Measurements from ENCODE around the gene TSSK2.
"Not testable (repeated sequence)": the region's sequence is repeated elsewhere in the genome, so short reads cannot be mapped to it uniquely, and the experiment has no call there.

TSSK2 gene

DNA sequence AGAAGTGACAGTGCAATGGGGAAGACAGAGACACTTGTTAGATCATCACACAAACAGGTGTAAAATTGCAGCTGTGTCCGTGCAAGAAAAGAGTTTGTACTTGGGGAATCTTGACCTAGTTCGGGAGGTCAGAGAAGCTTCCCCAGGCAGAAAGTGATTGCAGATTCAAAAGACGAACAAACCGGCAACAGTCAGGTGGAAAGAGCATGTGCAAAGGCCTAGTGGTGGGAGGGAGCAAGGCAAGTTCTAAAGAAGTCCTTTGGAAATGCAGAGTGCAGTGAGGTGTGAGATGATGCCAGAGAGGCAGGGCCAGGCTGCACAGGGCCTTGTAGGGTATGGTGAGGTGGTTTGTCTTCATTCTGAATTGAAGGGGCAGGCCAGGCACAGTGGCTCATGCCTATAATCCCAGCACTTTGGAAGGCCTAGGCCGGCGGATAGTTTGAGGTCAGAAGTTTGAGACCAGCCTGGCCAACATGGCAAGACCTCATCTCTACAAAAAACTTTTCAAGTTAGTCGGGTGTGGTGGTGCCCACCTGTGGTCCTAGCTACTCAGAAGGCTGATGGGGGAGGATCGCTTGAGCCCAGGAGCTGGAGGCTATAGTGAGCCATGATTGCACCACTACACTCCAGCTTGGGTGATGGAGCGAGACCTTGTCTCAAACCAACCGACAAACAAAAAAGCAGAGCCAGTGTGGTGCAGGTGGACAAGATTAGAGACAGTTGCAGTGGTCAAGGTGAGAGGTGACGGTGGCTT lies 15.3 kb downstream of the TSSK2 start:
- no peak for DNase-seq

DNA sequence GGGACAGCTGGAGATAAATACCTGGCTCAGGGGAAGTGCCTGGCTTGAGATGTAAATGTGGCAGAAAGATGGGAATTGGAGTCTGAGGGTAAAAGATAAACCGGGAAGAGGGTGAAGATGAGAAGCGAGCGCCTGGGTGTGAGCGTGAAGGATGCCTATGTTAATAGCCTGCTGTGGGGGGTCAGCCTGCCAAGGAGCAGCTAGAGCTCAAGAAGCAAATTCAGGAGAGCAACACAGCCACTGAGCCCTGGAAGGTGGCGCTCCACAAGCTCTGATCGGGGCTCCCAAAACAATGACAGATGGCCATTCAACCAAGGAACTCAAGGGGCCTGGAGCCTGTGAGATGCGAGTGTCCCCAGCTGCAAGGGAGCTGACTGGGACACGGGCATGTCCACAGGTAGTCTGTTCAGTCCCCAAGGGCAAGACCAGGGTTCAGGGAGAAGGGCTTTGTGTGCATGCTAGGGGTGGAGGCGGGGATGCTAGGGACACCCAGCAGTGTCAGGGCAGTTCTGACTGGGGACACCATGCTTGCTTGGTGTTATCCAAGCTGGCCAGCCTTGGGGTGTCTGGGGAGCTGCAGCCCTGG lies 16.2 kb downstream of the TSSK2 start:
- no peak for DNase-seq

GRCh38 chr22:19148417-19149046 lies 17.4 kb downstream of the TSSK2 start:
- no peak for DNase-seq

DNA sequence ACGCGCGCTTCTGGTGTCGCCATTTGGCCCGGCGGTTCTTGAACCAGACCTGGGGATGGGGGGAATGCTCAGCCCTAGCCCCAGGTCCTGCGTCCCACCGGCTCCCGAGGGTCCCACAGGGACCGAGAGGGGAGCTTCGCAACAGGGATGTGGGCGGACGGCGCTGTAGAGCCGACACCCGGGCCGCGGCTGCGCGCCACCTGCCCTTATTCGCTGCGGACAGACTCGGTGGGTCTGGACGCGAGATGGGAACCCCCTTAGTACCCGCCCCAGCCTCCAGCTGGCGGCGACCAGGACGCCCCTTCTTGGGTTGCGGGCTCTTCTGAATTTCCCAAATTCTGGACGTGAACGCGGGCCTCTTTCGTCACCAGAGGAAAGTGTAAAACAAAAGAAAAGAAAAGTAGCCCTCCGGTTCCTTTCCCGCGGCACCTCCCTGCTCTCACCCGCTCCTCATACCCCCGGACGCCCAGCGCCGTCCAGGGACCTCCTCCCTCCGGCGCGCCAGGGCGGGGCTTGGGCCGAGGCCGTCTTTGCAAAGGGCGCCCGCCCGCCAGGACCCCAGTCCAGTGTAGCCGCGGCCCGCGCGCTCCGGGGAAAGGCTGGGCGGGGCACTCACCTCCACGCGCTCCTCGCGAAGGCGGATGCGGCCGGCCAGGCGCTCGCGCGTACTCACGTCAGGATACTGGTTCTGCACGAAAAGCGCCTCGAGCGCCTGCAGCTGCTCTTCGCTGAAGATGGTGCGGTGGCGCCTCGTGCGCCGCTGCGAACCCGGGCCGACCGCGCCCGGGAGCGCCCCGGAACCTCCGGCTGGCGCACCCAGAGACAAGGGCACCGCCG lies 18.2 kb downstream of the TSSK2 start:
- no peak for DNase-seq

- DNase-seq: no peak
These were observed 18.9 kb downstream of the TSSK2 start, which contains the start of gene GSC2 for GRCh38 chr22:19149991-19150390. Gene GSC2, minus strand, starts transcription at chr22:19150292. Its CDS starts 9 bp downstream, at chr22:19150283.

DNA sequence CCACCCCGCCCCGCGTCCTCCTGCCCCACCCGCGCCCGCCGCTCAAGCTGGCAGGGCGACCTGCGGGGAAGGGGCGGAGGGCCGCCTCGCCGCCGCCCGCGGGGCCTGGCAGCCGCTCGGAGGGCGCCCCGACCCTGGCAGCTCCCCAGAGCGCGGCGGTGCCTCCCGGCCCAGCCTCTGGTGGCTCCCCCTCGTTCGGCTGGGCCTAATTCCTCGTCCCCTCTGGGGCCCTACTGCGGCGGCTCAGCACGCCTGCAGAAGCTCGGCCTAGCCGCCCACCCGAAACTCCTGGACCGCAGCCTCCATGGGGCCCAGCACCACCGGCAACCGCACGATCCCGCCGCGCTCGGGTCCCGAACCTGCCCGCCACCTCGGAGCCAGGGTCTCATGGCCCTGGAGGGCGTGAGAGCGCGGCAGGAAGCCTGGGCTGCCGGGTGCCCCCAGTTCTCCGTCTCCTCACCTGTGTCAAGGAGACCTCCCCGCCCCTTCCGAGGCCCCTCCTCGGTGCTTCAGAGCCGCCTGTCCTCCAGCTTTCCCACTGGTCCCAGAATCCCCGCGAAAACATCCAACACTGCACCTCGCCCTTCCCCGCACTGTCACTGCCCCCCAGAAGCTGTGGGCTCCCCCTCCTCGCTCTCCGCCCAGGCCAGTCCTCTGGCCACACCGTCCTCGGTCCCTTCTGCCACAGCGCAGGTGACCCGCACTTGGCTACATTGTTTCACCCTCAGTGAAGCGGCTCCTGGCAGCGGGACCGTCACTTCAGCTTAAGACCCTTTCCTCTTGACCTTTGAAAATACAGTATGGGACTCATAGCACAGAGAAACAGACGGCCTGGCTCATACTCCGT lies 19.6 kb downstream of the TSSK2 start:
- DNase-seq: no peak

DNA sequence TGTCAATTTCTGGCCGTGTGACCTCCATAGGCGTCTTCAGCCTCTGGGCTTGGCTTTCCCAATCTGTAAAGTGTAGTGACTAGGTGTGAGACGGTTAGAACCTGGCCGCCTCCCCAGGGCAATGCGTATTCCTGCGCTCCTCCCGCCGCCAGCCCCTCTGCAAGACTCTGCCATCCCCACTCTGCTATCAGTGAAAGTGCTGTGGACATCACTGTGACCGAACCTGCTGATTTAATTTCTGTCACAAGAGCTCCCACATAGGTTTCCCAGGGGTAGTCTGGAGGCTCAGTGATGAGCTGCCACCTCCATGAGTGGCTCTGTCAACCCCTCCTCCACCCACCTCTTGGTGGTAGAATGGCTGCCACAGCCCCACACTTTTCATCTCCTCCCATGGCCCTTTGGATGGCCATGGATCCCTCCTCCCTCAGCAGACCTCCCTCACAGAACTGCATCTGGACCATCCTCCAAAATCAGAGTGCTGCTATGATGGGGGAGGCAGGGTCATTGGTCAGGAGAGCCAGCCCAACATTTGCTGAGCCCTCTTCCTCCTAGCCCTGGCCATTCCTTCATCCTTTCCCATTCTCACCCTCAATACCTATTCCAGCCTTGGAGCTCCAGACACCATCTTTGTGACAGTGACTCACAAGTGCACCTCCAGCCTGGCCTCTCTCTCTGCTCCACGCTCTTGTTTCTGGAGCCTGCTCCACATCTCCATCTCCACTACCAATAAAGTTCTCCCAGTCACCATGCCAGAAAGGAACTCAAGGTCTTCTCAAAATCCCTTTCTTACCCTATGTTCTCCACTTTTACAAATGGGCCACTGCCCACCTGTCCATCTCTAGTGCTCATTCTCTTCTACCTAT lies 20.5 kb downstream of the TSSK2 start:
- DNase-seq: no peak

GRCh38 chr22:19152942-19153883 lies 22.1 kb downstream of the TSSK2 start:
- DNase-seq: no peak

DNA sequence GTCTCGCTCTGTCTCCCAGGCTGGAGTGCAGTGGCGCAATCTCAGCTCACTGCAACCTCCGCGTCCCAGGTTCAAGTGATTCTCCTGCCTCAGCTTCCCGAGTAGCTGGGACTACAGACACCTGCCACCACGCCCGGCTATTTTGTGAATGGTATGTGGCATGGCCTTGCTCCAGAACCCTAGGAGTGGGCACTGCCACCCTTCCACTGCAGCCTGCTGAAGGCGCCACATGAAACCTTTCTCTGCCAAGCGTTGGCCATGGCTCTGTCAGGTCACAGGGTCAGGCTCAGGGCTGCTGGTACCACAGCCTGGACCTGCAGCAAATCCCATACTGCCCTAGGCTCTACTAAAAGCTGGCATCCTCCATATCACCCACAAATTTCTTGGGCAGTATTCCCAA lies 25.0 kb downstream of the TSSK2 start:
- DNase-seq: not testable (repeated sequence)

- DNase-seq: not testable (repeated sequence)
These were observed 27.5 kb downstream of the TSSK2 start for GRCh38 chr22:19158649-19159048.

DNA sequence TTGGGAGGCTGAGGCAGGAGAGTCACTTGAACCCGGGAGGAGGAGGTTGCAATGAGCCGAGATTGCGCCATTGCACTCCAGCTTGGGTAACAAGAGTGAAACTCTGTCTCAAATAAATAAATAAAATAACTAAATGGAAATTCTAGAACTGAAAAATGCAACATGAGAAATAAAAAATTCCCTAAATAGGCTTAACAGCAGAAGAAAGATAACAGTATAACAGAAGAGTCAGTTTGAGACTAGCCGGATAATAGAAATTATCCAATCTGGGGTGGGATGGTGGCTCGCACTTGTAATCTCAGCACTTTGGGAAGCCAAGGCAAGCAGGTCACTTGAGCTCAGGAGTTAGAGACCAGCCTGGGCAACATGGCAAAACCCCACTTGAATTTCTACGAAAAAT lies 33.3 kb downstream of the TSSK2 start:
- DNase-seq: no peak

DNA sequence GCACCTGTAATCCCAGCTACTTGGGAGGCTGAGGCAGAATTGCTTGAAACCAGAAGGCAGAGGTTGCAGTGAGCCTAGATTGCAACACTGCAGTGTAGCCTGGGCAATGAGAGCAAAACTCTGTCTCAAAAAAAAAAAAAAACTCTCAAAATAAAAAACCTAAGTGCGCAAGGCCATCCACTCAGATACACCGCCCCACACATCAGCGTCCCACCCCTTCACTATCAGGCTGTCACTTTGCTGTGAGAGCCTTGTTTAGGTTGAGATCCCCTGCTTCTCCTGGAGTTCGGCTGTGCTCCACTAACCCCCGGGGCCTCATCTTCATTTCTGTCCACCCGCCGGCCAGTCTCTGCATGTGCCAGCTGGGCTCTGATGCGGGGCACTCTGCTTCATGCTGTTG lies 35.3 kb downstream of the TSSK2 start:
- no peak for DNase-seq

DNA sequence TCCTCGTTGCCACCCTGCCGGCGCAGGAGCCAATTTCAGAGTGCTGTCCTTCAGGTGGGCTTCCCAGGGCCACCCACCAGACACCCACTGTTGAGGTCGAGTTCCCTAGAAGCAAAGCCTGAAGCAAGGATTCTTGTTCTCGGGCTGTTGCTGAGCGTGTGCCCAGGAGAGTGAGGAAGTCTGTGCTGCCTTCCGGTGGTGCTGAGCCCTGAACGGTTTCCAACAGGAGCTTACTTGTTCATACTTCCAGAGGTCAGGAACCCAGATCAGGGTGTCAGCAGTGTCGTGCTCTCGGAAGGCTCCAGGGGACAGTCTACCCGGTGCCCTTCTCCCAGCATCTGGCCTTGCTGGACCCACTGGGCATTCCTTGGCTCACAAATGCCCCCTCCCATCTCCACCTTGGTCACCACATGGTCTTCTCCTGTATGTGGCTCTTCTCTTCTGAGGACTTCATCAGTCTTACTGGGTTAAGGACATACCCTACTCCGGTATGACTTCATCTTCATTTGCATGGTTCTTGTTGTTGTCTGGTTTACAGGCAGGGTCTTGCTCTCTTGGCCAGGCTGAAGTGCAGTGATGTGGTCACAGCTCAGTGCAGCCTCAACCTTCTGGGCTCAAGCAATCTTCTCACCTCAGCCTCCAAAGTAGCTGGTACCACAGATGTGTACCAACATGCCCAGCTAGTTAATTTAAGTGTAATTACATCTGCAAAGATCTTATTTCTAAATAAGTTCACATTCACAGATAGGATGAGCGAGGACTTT lies 36.2 kb downstream of the TSSK2 start:
- no peak for DNase-seq

DNA sequence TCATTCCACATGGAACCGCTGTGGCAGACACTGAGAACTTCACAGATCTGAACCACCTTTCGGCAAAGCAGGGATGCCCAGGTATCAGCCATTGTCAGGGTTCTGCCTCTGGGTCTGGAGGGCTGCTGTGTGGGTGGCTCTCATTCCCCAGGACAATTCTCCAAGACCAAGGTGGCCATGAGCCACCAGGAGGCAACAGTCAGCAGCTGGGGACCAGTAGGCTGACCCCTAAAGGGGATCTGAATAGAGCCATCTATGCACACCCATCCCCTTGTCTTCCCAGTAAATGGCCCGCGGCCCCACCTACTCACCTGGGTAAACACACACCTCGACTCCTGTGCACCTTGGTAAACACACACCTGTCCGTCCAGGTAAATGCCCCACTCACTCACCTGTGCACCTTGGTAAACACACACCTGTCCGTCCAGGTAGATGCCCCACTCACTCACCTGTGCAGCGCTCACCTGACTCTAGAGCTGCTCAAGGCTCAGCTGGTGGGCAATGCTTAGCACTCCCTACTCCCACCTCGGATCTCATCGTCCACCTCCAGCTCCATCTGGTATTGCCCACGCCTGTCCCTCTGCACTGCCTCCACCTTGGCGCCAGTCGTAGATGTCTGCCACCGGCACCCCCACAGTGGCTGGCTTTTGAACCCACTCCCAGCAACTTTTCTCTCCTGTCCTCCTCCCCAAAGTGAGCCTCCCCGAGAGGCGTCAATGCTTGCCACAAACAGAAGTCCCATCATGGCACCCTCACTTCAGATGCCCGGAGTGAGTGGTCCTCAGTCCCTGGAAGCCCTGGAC lies 37.2 kb downstream of the TSSK2 start:
- no peak for DNase-seq

DNA sequence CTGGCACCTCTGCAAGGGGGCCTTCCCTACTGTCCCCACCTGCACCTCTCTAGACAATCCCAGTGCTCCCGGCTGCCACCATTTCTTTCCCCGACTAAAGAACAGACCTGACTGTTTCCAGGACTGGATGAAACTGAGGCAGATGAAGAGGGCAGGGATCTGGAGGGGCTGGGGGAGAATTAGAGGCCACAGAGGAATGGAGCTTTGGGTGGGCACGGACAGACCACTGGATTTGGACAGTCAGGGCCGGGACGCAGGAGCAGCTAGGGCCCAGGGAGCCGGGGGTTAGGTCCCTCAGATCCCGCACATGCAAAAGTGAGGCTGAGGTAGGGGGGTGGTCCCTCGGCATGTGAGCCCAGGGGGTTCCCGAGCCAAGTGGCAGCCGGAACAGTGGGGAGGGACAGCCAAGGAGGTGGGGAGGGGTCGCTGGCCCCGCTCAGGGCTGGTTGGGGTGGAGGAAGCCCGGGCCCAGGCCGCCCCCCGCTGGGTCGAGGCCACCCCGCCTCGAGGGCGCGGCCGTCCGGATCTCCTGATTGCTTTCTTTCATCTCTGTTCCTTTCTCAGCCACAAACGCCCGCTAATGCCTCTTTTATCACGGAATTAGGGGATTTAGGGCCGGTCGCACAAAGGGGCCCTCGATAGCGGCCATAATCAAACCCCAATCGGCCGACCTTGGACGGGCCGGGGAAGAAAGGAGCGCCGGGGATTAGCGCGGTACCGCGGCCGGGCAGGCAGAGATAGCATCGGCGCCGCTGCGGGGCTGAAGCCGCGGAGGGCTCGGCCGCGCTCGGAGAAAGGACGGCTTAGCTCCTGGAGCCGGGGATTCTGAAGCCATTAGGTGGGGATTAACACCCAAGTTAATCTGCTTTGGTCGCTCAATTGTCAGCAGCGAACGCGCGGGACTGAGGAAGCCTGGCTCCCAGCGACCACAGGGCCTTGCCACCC lies 38.2 kb downstream of the TSSK2 start:
- DNase-seq: no peak

- DNase-seq: no peak
These were observed 38.8 kb downstream of the TSSK2 start for GRCh38 chr22:19169947-19170318.
